CD14-positive monocyte (primary cell): ENCODE results near the gene SH3GL3. TPM values are rescaled to one million over a fixed set of nuclear protein-coding genes. Genes with fewer than 3 reads are reported as not detected.

ENCODE experiments used
- DNase-seq, 3 donors: peaks; one replicate each; pipeline ENCODE4 v3.0.0-alpha.2; 2011 to 2022
- H2AFZ ChIP-seq: 2 replicates; pipeline ENCODE4 v1.6.0; 2012; ENCODE audit warnings: mild to moderate bottlenecking, low read depth, low read length, inconsistent platforms; ENCODE audit not compliant: insufficient read depth, poor library complexity, severe bottlenecking
- H3K27ac ChIP-seq, 2 donors: 1 replicate in 1 of 2; 2 replicates in 1 of 2; pipeline ENCODE4 v1.5.1; 2012 to 2013; ENCODE audit warnings: low read length in 2 of 2, control low read depth in 1 of 2, inconsistent platforms in 1 of 2, low read depth in 1 of 2, mild to moderate bottlenecking in 1 of 2
- H3K27me3 ChIP-seq, 2 donors: one replicate each; pipeline versions ENCODE4 v1.6.0 to v1.6.1; 2011 to 2013; ENCODE audit warnings: low read length in 2 of 2; ENCODE audit not compliant: control insufficient read depth in 2 of 2, insufficient read depth in 2 of 2
- H3K36me3 ChIP-seq, 2 donors: replicated peaks in 1 of 2; 1 replicate in 1 of 2; 2 replicates in 1 of 2; pipeline versions ENCODE4 v1.5.1 to v1.6.1; 2012 to 2013; ENCODE audit warnings: low read length in 2 of 2, control low read depth in 1 of 2, inconsistent platforms in 1 of 2, mild to moderate bottlenecking in 1 of 2; ENCODE audit not compliant: insufficient read depth in 2 of 2, control insufficient read depth in 1 of 2
- H3K4me1 ChIP-seq, 2 donors: 1 replicate in 1 of 2; 2 replicates in 1 of 2; pipeline versions ENCODE4 v1.5.1 to v1.6.1; 2012 to 2013; ENCODE audit warnings: low read length in 2 of 2, control low read depth in 1 of 2, inconsistent platforms in 1 of 2, mild to moderate bottlenecking in 1 of 2, moderate library complexity in 1 of 2; ENCODE audit not compliant: insufficient read depth in 2 of 2, control insufficient read depth in 1 of 2
- H3K4me2 ChIP-seq: replicated peaks from 2 replicates; pipeline ENCODE3; 2012; ENCODE audit warnings: low read length, moderate library complexity, mild to moderate bottlenecking; ENCODE audit not compliant: poor library complexity, severe bottlenecking; ENCODE audit errors: extremely low read depth
- H3K4me3 ChIP-seq, 3 experiments: fragments of 200-600 bp in 1 of 3; sonication (generic) in 1 of 3; replicated peaks in 1 of 3; 1 replicate in 2 of 3; 2 replicates in 1 of 3; pipeline ENCODE4 v1.5.1; 2011 to 2013; ENCODE audit warnings: low read length in 3 of 3, mild to moderate bottlenecking in 3 of 3, control low read depth in 2 of 3, low read depth in 2 of 3, inconsistent platforms in 1 of 3, moderate library complexity in 1 of 3
- H3K79me2 ChIP-seq: 2 replicates; pipeline ENCODE4 v1.6.0; 2012; ENCODE audit warnings: mild to moderate bottlenecking, control low read depth, inconsistent platforms, low read length, moderate library complexity; ENCODE audit not compliant: insufficient read depth
- H3K9ac ChIP-seq: 2 replicates; pipeline ENCODE4 v1.6.0; 2017; ENCODE audit warnings: low read length, mild to moderate bottlenecking; ENCODE audit not compliant: insufficient read depth, poor library complexity, severe bottlenecking
- H3K9me3 ChIP-seq, 2 donors: replicated peaks in 1 of 2; 1 replicate in 1 of 2; 2 replicates in 1 of 2; pipeline versions ENCODE4 v1.5.1 to v1.6.1; 2012 to 2013; ENCODE audit warnings: low read length in 2 of 2, control low read depth in 1 of 2; ENCODE audit not compliant: control insufficient read depth in 1 of 2, insufficient read depth in 1 of 2
- H4K20me1 ChIP-seq: 2 replicates; pipeline ENCODE4 v1.6.0; 2012; ENCODE audit warnings: mild to moderate bottlenecking, low read length, control low read depth, moderate library complexity; ENCODE audit not compliant: insufficient read depth
- H3K27ac Mint-ChIP-seq, 7 donors: one replicate each; pipeline ENCODE4 v1.8.0; 2020; ENCODE audit warnings: mild to moderate bottlenecking in 7 of 7, mixed read lengths in 7 of 7, moderate library complexity in 6 of 7, inconsistent platforms in 2 of 7
- H3K27me3 Mint-ChIP-seq, 3 donors: one replicate each; pipeline ENCODE4 v1.8.0; 2021 to 2022; ENCODE audit warnings: low read depth in 3 of 3, mild to moderate bottlenecking in 3 of 3, mixed read lengths in 3 of 3, moderate library complexity in 3 of 3, inconsistent platforms in 1 of 3
- H3K36me3 Mint-ChIP-seq, 2 donors: one replicate each; pipeline ENCODE4 v1.8.0; 2020; ENCODE audit warnings: mixed read lengths in 2 of 2, inconsistent platforms in 1 of 2, mild to moderate bottlenecking in 1 of 2
- H3K4me1 Mint-ChIP-seq: one replicate; pipeline ENCODE4 v1.8.0; 2020; ENCODE audit warnings: mild to moderate bottlenecking, mixed read lengths
- H3K4me3 Mint-ChIP-seq, 2 donors: one replicate each; pipeline ENCODE4 v1.8.0; 2020; ENCODE audit warnings: mild to moderate bottlenecking in 2 of 2, mixed read lengths in 2 of 2, moderate library complexity in 1 of 2
- H3K9me3 Mint-ChIP-seq, 7 donors: one replicate each; pipeline ENCODE4 v1.8.0; 2020 to 2022; ENCODE audit warnings: mixed read lengths in 7 of 7, mild to moderate bottlenecking in 6 of 7, moderate library complexity in 6 of 7, inconsistent platforms in 2 of 7
- WGBS: methylation state at CpG from one replicate; pipeline ENCODE4 v1.1.5; 2013; ENCODE audit warnings: missing lambda C conversion rate; ENCODE audit not compliant: insufficient coverage; 5-methylcytosine and 5-hydroxymethylcytosine counted together
- intact Hi-C, 2 donors: fragments of 100-400 bp; cut with micrococcal nuclease; formaldehyde crosslinking; loops; one replicate each; pipeline versions ENCODE4 v1.15.0 to v1.15.1; 2023
- polyA plus RNA-seq, 3 donors: library from polyadenylated mRNA; depleted of rRNA in 1 of 3; unstranded in 2 of 3; stranded (reverse) in 1 of 3; fragments of 300-500 nt in 2 of 3; fragments of >200 nt in 1 of 3; fragmentation: Illumina TruSeq in 2 of 3; gene quantifications; 1 replicate in 2 of 3; 2 replicates in 1 of 3; pipeline ENCODE4 v1.2.3, GENCODE V29; 2012 to 2021
- TF ChIP-seq, protein P1 (sequence below): fragments of 200-600 bp; IDR thresholded peaks from one replicate; pipeline ENCODE4 v1.8.0; 2022; ENCODE audit warnings: antibody characterized with exemption, mild to moderate bottlenecking

Gene SH3GL3
- polyA plus RNA-seq, 3 donors, result not detected

- no peaks in the 10 kb centered on the region for H3K36me3 ChIP-seq
- H3K9me3 ChIP-seq, result peaks cover 4 to 9% of the 10 kb centered on the region in 2 donors
- no peak overlapping the region for H3K27ac Mint-ChIP-seq
- no peaks in the 10 kb centered on the region for H3K79me2 ChIP-seq
- no peak overlapping the region for H3K4me2 ChIP-seq
- WGBS, result 60% methylated on average over 1 of the region's 3 CpGs
- H3K27ac ChIP-seq, result no peak overlapping the region
- no peaks in the 10 kb centered on the region for H3K36me3 Mint-ChIP-seq
- TF ChIP-seq, protein P1, sequence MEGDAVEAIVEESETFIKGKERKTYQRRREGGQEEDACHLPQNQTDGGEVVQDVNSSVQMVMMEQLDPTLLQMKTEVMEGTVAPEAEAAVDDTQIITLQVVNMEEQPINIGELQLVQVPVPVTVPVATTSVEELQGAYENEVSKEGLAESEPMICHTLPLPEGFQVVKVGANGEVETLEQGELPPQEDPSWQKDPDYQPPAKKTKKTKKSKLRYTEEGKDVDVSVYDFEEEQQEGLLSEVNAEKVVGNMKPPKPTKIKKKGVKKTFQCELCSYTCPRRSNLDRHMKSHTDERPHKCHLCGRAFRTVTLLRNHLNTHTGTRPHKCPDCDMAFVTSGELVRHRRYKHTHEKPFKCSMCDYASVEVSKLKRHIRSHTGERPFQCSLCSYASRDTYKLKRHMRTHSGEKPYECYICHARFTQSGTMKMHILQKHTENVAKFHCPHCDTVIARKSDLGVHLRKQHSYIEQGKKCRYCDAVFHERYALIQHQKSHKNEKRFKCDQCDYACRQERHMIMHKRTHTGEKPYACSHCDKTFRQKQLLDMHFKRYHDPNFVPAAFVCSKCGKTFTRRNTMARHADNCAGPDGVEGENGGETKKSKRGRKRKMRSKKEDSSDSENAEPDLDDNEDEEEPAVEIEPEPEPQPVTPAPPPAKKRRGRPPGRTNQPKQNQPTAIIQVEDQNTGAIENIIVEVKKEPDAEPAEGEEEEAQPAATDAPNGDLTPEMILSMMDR, result no peak
- H2AFZ ChIP-seq, result no peak overlapping the region
- H3K9ac ChIP-seq, result no peak overlapping the region
- intact Hi-C loops, result no loop called here
- peaks cover 13 to 16% of the 10 kb centered on the region in 2 donors for H3K4me1 ChIP-seq
- H3K9me3 Mint-ChIP-seq, result peaks cover 0 to 6% (median 2%) of the 10 kb centered on the region in 7 donors
- H4K20me1 ChIP-seq, result no peaks in the 10 kb centered on the region
- no peak for DNase-seq
- peaks cover 10% of the 10 kb centered on the region for H3K4me1 Mint-ChIP-seq
- H3K4me3 ChIP-seq, result no peak overlapping the region
- H3K4me3 Mint-ChIP-seq, result no peak overlapping the region
- H3K27me3 Mint-ChIP-seq, result peaks cover 39 to 46% (median 46%) of the 10 kb centered on the region in 3 donors
- peaks cover 36 to 45% of the 10 kb centered on the region in 2 donors for H3K27me3 ChIP-seq
These were observed 2.9 kb downstream of the SH3GL3 start for GRCh38 chr15:83449937-83450506.

DNA sequence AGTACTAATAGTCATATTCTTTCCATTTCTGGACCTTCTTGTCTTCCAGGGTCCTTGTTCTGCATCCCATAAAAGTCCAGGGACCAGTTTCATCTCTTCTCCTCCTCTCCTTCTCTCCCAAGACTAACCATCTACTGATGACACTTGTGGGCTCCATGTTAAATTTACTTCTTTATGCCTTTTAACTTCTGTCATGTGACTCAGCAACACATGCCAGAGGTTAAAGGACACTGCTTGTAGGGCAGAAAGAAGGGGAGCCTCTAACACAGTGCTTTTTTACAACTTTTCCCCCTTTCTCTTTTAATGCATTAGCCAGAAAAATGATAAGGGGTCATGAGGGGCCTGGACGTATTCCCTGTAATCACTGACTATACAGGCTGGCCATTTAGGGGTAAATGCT lies 10.0 kb downstream of the SH3GL3 start:
- H3K36me3 Mint-ChIP-seq, result no peaks in the 10 kb centered on the region
- intact Hi-C loops, result no loop called here
- no peak overlapping the region for H3K27ac Mint-ChIP-seq
- Histone ChIP-seq H4K20me1 (no peaks in the 10 kb centered on the region), H3K4me1 (no peaks in the 10 kb centered on the region), H3K9ac (no peak overlapping the region), H3K36me3 (no peaks in the 10 kb centered on the region), H3K27ac (no peak overlapping the region), H3K27me3 (no peaks in the 10 kb centered on the region), H3K4me3 (no peak overlapping the region), H3K4me2 (no peak overlapping the region), H3K79me2 (no peaks in the 10 kb centered on the region), H3K9me3 (no peaks in the 10 kb centered on the region), H2AFZ (no peak overlapping the region)
- H3K9me3 Mint-ChIP-seq, result no peaks in the 10 kb centered on the region
- WGBS, result no CpG with 5 or more reads among the region's 1 CpG
- no peaks in the 10 kb centered on the region for H3K4me1 Mint-ChIP-seq
- H3K4me3 Mint-ChIP-seq, result no peak overlapping the region
- TF ChIP-seq, protein P1, result no peak
- no peak for DNase-seq
- peaks cover 0 to 2% (median 0%) of the 10 kb centered on the region in 3 donors for H3K27me3 Mint-ChIP-seq
